CD4-positive, alpha-beta T cell treated with Interleukin-4 for 1 hour (primary cell): ENCODE data around the gene CDH4.

Source experiments
- DNase-seq, 2 donors: peaks; one replicate each; pipeline ENCODE4 v3.0.0-alpha.2; 2020 to 2022

The CDH4 gene

GRCh38 chr20:61802721-61803311 is 550.8 kb downstream of the CDH4 start:
- no peak for DNase-seq

DNA sequence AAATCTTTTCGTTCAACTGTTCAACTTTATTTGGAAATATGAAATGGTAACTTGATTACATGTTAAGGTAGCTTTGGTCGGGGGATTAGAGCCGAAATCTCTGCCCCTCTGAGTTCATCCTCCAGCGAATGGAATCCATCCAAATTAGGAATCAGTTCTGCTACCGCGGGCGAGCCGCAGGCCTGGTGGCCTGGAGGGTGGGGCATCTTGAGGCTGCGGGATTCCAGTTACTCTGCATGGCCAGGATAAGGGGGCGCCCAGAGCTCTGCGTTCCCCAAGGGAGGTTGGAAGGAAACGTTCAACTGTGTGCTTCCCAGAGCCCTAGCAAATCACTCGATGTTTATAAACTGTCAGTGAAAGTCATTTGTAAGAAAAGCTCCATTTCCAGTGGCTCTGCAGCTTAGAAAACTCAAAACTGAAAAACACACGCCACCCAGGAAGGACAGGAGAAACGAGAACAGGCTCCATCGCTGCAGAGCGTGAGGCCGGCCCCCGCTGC is 551.4 kb downstream of the CDH4 start:
- no peak for DNase-seq

GRCh38 chr20:61803915-61804751 is 552.1 kb downstream of the CDH4 start:
- no peak for DNase-seq

- DNase-seq = no peak
Observed at GRCh38 chr20:61804752-61805295, 552.8 kb downstream of the CDH4 start.

GRCh38 chr20:61805365-61805764 is 553.3 kb downstream of the CDH4 start:
- no peak for DNase-seq

DNA sequence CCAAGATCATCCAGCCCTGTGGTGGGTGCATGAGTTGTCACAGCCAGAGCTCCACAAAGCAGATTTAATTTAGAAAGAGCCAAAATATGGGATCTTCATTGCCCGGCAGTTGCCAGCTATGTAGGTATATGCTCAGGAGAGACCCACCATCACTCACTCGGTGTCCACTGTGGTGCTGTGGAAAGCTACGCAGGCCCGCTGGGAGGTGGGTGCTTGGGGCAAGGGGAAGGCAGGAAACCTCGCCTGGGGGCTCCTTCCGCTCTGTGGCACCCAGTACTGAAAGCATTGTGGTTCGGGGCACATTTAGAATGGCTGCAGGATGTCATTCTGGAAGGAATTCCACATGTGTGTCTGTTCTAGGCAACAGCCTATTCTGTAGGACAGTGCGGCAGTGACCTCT is 553.7 kb downstream of the CDH4 start:
- no peak for DNase-seq

DNA sequence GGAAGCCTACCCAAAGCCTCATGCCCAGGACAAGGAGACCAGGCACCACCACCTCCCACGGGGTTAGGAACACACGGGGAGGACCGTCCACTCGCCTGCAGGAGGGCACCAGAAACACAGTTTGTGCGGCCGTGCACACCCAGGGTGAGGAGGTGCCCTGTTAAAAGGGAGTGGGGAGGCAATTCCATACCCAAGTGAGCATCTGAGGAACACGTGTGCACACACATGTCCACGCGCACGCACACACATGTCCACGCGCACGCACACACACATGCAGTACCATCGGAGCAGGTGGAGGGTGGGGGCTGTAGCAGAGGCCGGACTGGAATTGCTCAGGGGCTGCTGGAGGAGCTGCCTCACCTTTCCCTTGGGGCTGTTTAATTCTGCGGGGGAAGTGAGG is 554.3 kb downstream of the CDH4 start:
- DNase-seq = no peak

GRCh38 chr20:61806995-61807394 is 554.9 kb downstream of the CDH4 start:
- no peak for DNase-seq

DNA sequence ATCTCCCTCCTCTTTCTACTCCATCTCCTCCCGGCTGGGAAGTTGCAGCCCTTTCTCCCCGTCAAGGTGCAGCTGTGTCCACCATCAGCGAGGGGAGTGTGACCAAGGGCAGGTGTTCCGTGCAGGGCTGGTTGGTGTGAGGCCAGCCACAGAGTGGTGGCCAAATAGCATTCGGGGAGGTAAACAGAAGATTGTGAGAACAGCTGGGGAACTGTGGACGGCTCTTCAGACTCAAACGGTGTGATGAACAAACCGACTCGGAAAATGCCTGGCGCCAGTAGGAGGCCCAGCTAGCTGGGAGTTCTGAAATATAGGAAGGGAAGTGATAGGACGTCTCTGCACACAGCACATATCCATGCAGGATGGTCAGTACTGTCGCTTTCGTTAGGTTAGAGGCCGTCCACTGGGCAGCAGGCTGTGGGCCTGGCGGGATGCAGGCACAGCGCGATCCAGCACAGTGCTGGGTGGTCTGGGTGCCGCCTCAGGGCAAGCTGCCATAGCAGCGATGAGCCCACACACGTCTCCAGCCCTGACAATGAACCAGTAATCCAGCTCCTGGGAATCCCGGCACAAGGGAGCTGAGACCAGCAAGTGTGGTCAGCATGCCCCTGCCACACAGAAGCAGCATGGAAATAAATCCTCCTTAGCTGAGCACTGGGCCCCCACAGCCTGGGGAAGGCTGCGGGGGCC is 555.6 kb downstream of the CDH4 start:
- DNase-seq = no peak

- no peak for DNase-seq
Observed at GRCh38 chr20:61808447-61808846, 556.4 kb downstream of the CDH4 start.

- no peak for DNase-seq
Observed at GRCh38 chr20:61809006-61809770, 557.1 kb downstream of the CDH4 start.

DNA sequence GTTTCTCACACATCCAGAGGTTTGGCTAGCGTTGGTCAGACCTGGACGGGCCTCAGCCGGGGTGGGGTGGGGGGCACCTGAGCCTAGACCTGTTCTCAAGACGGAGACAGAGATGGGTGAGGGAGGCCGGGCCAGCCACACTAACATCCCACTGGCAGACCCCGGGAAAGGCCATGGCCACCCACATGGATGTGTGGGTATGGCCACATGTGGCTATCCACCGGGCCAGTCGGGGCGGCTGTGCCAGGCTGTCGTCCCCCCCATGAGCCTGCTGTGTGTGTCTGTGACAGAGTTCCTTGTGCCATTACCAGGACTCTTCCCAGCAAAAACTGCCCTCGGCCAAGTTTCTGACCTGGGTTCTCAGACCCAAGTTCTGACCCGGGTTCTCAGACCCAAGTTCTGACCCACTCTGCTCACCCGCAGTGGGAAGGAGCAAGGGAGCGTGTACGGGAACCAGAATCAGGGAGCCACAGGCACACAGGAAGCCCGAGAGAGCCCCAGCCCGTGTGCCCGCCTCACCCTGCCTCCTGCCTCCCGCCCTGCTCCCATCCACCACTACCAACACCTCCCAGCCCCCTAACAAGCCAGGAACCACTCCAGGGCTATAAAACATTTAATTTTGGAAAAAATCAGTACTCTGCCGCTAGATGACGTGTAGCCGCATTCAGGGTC is 558.1 kb downstream of the CDH4 start:
- no peak for DNase-seq

DNA sequence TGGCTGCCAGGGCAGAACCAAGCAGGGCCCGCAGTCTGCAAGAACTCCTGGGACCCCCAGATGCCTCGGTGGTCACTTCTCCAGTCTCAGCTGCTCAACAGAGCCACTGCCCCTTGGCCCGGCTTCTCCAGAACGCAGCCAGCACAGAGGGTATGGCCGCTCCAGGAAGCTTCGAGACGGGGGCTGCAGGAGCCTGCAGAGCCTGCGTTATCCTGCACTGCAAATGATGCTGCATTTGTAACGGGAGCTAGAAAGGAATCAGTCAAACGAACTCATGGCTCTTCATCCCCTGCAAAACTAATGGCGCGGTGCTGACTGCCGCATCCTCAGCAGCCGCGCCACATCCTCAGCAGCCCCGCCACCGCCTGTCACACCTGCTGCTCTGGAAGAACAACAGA is 558.7 kb downstream of the CDH4 start:
- no peak for DNase-seq

- no peak for DNase-seq
Observed at GRCh38 chr20:61811166-61811565, 559.1 kb downstream of the CDH4 start.

DNA sequence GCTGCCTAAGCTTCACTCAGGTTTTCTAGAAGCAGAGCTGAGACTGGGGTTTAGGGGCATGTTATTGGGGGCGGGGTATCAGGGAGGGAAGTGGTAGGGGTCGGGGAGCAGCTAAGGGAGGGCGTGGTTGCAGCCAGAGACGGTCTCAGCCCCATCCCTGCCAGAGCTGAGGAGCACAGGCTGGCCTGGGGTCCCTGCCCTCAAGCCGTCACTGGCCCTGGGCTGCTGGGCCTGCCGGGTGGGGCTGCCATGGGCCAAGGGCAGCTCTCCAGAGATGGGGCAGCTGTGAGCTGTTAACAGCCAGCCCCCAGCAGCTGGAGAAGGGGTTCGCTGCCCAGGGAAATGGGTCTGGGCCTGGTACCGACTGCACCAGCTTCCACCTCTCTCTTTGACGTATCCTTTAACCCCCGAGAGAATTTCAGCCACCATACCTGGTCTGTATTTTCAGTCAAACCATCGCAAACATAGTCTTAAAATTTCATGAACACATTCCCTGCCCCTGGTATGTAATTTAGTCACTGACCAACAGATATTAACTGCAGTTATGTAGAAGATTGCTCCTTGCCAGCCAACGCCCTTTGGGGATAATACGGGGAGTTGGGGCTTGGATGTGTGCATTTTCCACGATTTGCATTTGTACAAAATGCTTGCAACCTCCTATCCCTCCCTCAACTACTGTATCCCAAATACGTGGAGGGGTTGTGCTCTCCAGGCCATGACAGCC is 560.2 kb downstream of the CDH4 start:
- DNase-seq = no peak

DNA sequence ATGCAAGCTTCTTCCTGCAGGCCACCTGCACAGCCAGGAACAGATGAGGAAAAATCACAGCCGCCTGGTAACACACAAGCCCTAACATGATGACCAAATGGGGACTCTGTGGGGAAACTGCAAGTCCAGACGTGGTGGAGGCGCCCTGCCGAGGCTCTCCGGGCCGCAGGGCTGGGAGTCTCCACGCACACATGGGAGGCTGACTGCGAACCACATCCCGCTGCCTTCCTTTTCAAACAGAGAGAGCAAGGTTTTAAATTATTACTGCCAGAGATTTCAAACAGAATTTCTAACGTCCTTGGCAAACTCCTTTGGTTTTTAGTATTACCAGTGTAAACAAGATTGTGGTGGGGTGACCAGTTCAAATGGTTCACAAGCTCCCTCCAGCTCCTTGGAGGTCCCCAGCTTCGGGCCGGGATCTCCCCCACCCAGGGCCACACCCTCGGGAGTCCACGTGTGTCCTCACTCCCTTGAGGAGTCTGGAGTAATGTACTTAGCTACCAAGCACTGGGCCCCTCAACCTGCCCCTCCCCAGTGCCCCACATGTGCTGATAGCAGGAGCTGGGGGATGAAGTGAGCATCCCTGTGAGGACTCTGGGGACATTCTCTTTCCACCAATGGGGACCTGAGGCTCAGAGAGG is 560.9 kb downstream of the CDH4 start:
- no peak for DNase-seq

DNA sequence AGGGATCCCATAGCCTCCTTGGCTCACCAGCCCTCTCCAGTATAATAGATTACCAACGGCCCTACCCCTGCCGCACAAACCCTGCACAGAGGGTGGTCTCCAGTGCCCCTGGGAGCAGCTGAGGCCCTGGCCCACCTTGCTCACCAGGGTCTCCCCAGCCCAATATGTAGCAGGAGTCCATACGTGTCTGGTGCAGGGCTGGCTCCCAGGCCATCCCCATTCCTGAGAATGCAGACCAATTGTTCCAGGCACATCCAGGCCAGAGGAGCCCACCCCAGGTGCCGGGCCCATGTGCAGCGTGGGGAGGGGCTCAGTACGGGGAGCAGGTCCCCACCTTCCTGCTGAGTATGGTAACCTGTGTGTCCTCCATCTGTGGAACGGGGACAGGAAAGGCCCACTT is 561.7 kb downstream of the CDH4 start:
- no peak for DNase-seq

GRCh38 chr20:61814244-61814643 is 562.2 kb downstream of the CDH4 start:
- no peak for DNase-seq

- DNase-seq = no peak
Observed at GRCh38 chr20:61814726-61815125, 562.7 kb downstream of the CDH4 start.

DNA sequence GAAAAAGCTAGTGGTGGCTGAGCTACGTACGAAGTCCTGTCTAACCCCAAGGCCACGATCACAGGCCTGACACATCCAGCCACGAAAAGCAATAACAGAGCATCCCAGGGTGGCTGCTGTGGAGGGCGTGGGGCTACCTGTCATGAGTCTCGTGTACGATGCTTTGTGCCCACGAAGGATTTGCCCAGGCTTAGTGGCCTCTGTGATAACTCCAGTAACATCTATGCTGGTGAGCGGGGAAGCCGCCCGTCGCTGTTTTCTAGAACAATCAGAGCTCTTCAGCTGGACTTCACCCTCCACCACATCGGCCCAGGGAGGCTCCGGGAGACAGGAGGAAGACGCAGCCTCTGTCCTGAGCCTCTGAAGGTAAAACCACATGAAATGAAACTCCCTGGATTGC is 563.1 kb downstream of the CDH4 start:
- no peak for DNase-seq

- no peak for DNase-seq
Observed at GRCh38 chr20:61815678-61816077, 563.6 kb downstream of the CDH4 start.
